A549 (cell line): ENCODE measurements around the gene TSHR. TPM values are rescaled to one million over a fixed set of nuclear protein-coding genes. Genes with fewer than 3 reads are reported as not detected.

Experiments used
- ATAC-seq, 2 experiments: fragments of 200-7000 bp in 1 of 2; fragments of >200 bp in 1 of 2; cut with Nextera tagmentation in 1 of 2; cut with Tn5 transposase in 1 of 2; 3 replicates each; pipeline versions ENCODE4 v1.8.0 to v1.9.1; 2018 to 2020; ENCODE audit warnings: mild to moderate bottlenecking in 1 of 2, moderate library complexity in 1 of 2
- CTCF ChIA-PET: fragments of 300-600 bp; sonication (Branson Sonifier 250); formaldehyde crosslinking; extraction: SDS; loops from one replicate; lab custom pipeline; 2021; ENCODE audit warnings: antibody characterized with exemption, inconsistent platforms; lab: Yijun Ruan, JAX
- POLR2A ChIA-PET: fragments of 350-600 bp; formaldehyde crosslinking; extraction: SDS; loops from one replicate; lab custom pipeline; 2021; ENCODE audit warnings: antibody characterized with exemption, inconsistent platforms; lab: Yijun Ruan, JAX
- DNase-seq, 2 experiments: peaks; one replicate each; pipeline versions ENCODE4 v3.0.0 to v3.0.0-alpha.2; 2011 to 2016; ENCODE audit warnings: low read depth in 1 of 2, low spot score in 1 of 2
- FAIRE-seq: peaks from 2 replicates; lab custom pipeline; 2011; peaks lifted over from hg19 to GRCh38; lab: Jason Lieb, UNC
- H3K27ac ChIP-seq, 2 experiments: fragments of >200 bp; sonication (Bioruptor Twin); formaldehyde crosslinking; 3 replicates each; pipeline ENCODE4 v1.5.1; 2016 to 2017
- H3K4me1 ChIP-seq: fragments of >200 bp; sonication (Bioruptor Twin); formaldehyde crosslinking; 3 replicates; pipeline ENCODE4 v1.6.1; 2016
- H3K4me2 ChIP-seq: fragments of >200 bp; sonication (Bioruptor Twin); formaldehyde crosslinking; 3 replicates; pipeline ENCODE4 v1.6.1; 2016
- H3K4me3 ChIP-seq: fragments of >200 bp; sonication (Bioruptor Twin); formaldehyde crosslinking; 3 replicates; pipeline ENCODE4 v1.5.1; 2016
- H3K9me3 ChIP-seq: fragments of >200 bp; sonication (Bioruptor Twin); formaldehyde crosslinking; 3 replicates; pipeline ENCODE4 v1.6.1; 2016
- CBX2 ChIP-seq: fragments of 200-600 bp; sonication (generic); IDR thresholded peaks from 2 replicates; pipeline ENCODE4 v1.6.1; 2016; ENCODE audit warnings: low read depth, mild to moderate bottlenecking, borderline replicate concordance
- CHD4 ChIP-seq: fragments of 200-600 bp; sonication (generic); IDR thresholded peaks from 2 replicates; pipeline ENCODE4 v1.6.1; 2016; ENCODE audit warnings: antibody characterized with exemption, mild to moderate bottlenecking, borderline replicate concordance
- EHF ChIP-seq: fragments of 250-450 bp; sonication (Bioruptor Pico); IDR thresholded peaks from 2 replicates; pipeline ENCODE4 v1.5.0; 2020; ENCODE audit warnings: mild to moderate bottlenecking
- FOSB ChIP-seq: fragments of 250-450 bp; sonication (Bioruptor Pico); IDR thresholded peaks from 2 replicates; pipeline ENCODE4 v1.5.0; 2020; ENCODE audit warnings: mild to moderate bottlenecking, moderate library complexity
- FOSL2 ChIP-seq, 2 experiments: fragments of 450-650 bp in 1 of 2; fragments of >200 bp in 1 of 2; sonication (Bioruptor Twin) in 1 of 2; formaldehyde crosslinking; IDR thresholded peaks; 2 replicates each; pipeline versions ENCODE4 v1.5.0 to v1.6.1; 2016 to 2020; ENCODE audit warnings: mild to moderate bottlenecking in 1 of 2, moderate library complexity in 1 of 2
- HOXB13 ChIP-seq: fragments of 250-450 bp; sonication (Bioruptor Pico); IDR thresholded peaks from 2 replicates; pipeline ENCODE4 v1.5.0; 2020; ENCODE audit warnings: low read depth, mild to moderate bottlenecking, moderate library complexity
- HOXB5 ChIP-seq: fragments of 250-450 bp; sonication (Bioruptor Pico); IDR thresholded peaks from 2 replicates; pipeline ENCODE4 v1.5.0; 2020; ENCODE audit warnings: mild to moderate bottlenecking, moderate library complexity
- JUNB ChIP-seq: fragments of >200 bp; sonication (Bioruptor Twin); formaldehyde crosslinking; IDR thresholded peaks from 2 replicates; pipeline ENCODE4 v1.6.1; 2016
- KDM1A ChIP-seq: fragments of 200-600 bp; sonication (generic); IDR thresholded peaks from 2 replicates; pipeline ENCODE4 v1.6.1; 2016; ENCODE audit warnings: low read depth, mild to moderate bottlenecking
- KDM5A ChIP-seq: fragments of 200-600 bp; sonication (generic); IDR thresholded peaks from 2 replicates; pipeline ENCODE4 v1.6.1; 2016; ENCODE audit warnings: antibody characterized with exemption, mild to moderate bottlenecking
- MAFK ChIP-seq: fragments of 450-650 bp; IDR thresholded peaks from 2 replicates; pipeline ENCODE4 v1.6.1; 2014; ENCODE audit not compliant: partially characterized antibody
- NFE2L2 ChIP-seq: fragments of 150-350 bp; conservative IDR thresholded peaks from 2 replicates; pipeline ENCODE4 v1.6.1; 2014; ENCODE audit warnings: low read length
- NR3C1 ChIP-seq: fragments of >200 bp; sonication (Bioruptor Twin); formaldehyde crosslinking; IDR thresholded peaks from 3 replicates; pipeline ENCODE4 v1.6.1; 2017
- PHF8 ChIP-seq: fragments of 200-600 bp; sonication (generic); IDR thresholded peaks from 2 replicates; pipeline ENCODE4 v1.6.1; 2016; ENCODE audit warnings: low read depth, mild to moderate bottlenecking, antibody characterized with exemption, moderate library complexity, borderline replicate concordance
- RAD21 ChIP-seq, 2 experiments: fragments of >200 bp in 1 of 2; sonication (Bioruptor Twin) in 1 of 2; formaldehyde crosslinking in 1 of 2; IDR thresholded peaks in 1 of 2; conservative IDR thresholded peaks in 1 of 2; 2 replicates in 1 of 2; 3 replicates in 1 of 2; pipeline ENCODE4 v1.6.1; 2012 to 2018; ENCODE audit warnings: inconsistent platforms in 1 of 2
- SMC3 ChIP-seq: fragments of >200 bp; sonication (Bioruptor Twin); formaldehyde crosslinking; IDR thresholded peaks from 3 replicates; pipeline ENCODE4 v1.6.1; 2018; ENCODE audit warnings: inconsistent platforms
- TP53 ChIP-seq: fragments of 250-450 bp; sonication (Bioruptor Pico); IDR thresholded peaks from 2 replicates; pipeline ENCODE4 v1.5.0; 2021; ENCODE audit warnings: mild to moderate bottlenecking, moderate library complexity
- ZC3H11A ChIP-seq: fragments of 450-650 bp; IDR thresholded peaks from 2 replicates; pipeline ENCODE4 v1.6.1; 2014; ENCODE audit warnings: antibody characterized with exemption, mild to moderate bottlenecking
- ZNF302 ChIP-seq: fragments of 250-450 bp; sonication (Bioruptor Pico); IDR thresholded peaks from 2 replicates; pipeline ENCODE4 v1.9.0; 2021; ENCODE audit warnings: inconsistent platforms, mild to moderate bottlenecking, moderate library complexity
- ZSCAN20 ChIP-seq: fragments of 250-450 bp; sonication (Bioruptor Pico); IDR thresholded peaks from 2 replicates; pipeline ENCODE4 v1.8.0; 2022; ENCODE audit warnings: mild to moderate bottlenecking, moderate library complexity
- WGBS: methylation state at CpG from one replicate; pipeline ENCODE4 v1.1.6; 2017; ENCODE audit errors: missing lambda C conversion rate; 5-methylcytosine and 5-hydroxymethylcytosine counted together
- polyA plus RNA-seq, 4 experiments: library from polyadenylated mRNA; depleted of rRNA in 3 of 4; stranded (reverse); fragments of >200 nt; fragmentation: RNase III in 1 of 4; extraction: RNeasy Plus Mini Kit Qiagen cat#74134 plus additional on column Dnase treatment in 1 of 4; gene quantifications; 2 replicates in 3 of 4; 3 replicates in 1 of 4; pipeline ENCODE4 v1.2.3, GENCODE V29; 2011 to 2017
- TF ChIP-seq, protein P1 (sequence below): fragments of >200 bp; sonication (Bioruptor Twin); formaldehyde crosslinking; IDR thresholded peaks from 3 replicates; pipeline ENCODE4 v1.6.1; 2016

The TSHR gene
- polyA plus RNA-seq, 2 of the 4 experiments (the other 2 are of a cell fraction): not detected

DNA sequence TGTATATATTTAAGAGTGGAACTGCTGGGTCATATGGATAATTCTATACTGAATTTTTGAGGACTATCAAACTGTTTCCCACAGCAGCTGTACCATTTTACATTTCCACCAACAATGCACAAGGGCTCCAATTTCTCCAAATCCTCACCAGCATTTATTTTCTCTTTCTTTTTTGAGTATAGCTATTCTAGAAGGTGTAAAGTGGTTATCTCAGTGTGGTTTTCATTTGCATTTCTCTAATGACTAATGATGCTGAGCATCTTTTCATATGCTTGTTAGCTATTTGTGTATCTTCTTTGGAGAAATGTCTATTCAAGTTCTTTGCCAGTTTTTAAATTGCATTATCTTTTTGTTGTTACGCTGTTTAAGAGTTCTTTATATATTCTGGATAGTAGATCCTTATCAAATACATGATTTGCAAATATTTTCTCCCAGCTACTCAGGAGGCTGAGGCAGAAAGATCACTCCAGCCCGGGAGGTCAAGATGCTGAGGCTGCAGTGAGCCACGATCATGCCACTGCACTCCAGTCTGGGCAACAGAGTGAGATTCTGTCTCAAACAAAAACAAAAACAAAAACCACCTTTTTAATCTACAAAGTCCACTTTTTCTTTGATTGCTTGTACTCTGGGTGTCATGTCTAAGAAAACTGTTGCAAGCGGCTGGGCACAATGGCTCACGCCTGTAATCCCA is 232.6 kb downstream of the TSHR start (continued):
- TF ChIP-seq EHF (CRISPR knock-in tag): no peak
- no peak for TF ChIP-seq RAD21 (conservative IDR thresholded peaks at IDR 0.05 in 1 of 2, IDR thresholded peaks at IDR 0.05 in 1 of 2)
- TF ChIP-seq CBX2: no peak
- TF ChIP-seq KDM1A: no peak
- TF ChIP-seq MAFK: no peak
- no peak for TF ChIP-seq ZNF302 (CRISPR knock-in tag)
- TF ChIP-seq, protein P1, sequence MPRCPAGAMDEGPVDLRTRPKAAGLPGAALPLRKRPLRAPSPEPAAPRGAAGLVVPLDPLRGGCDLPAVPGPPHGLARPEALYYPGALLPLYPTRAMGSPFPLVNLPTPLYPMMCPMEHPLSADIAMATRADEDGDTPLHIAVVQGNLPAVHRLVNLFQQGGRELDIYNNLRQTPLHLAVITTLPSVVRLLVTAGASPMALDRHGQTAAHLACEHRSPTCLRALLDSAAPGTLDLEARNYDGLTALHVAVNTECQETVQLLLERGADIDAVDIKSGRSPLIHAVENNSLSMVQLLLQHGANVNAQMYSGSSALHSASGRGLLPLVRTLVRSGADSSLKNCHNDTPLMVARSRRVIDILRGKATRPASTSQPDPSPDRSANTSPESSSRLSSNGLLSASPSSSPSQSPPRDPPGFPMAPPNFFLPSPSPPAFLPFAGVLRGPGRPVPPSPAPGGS: no peak

DNA sequence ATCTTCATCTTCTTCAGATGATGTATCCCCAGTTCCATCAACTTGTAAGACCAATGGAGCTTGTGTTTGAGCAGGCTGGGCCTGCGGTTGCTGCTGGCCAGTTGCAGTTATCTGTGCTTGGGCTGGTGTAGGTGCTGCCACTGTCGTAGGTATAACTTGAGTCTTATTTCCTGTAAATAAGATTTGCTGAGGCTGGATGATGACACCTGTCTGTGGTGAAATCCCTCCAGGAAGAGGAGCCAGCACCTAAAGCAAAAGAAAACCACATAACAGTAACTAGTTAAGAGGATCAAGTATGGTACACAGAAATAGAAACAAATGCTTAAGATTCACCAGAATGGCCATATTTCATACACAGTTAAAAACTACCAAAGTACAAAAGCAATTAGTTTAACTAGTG is 237.2 kb downstream of the TSHR start:
- WGBS: 97% methylated on average over 2 of the region's 2 CpGs
- no peaks in the 10 kb centered on the region for H3K9me3 ChIP-seq
- ATAC-seq (no peak), FAIRE-seq (no peak), DNase-seq (no peak)
- POLR2A ChIA-PET: interaction anchor here (1.0 kb wide), 1 partner anchor 13 kb away, joined by 3 read pairs; no protein-coding TSS in a partner anchor
- CTCF ChIA-PET: interaction anchor here (0.6 kb wide), 1 partner anchor 251 kb away, joined by 3 read pairs; the partner anchor contains the start of gene CEP128
- H3K4me1 ChIP-seq: no peaks in the 10 kb centered on the region
- no peak overlapping the region for H3K27ac ChIP-seq
- no peak overlapping the region for H3K4me2 ChIP-seq
- TF ChIP-seq FOSL2 (IDR thresholded peaks at IDR 0.05) (no peak), FOSL2 (CRISPR knock-in tag; IDR thresholded peaks at IDR 0.05) (no peak), NFE2L2 (no peak), ZC3H11A (no peak), SMC3 (no peak), ZSCAN20 (CRISPR knock-in tag) (no peak), FOSB (CRISPR knock-in tag) (no peak), HOXB13 (CRISPR knock-in tag) (no peak), HOXB5 (CRISPR knock-in tag) (no peak), JUNB (no peak), NR3C1 (no peak), CHD4 (no peak), TP53 (CRISPR knock-in tag) (no peak), PHF8 (no peak)
- H3K4me3 ChIP-seq: no peak overlapping the region

DNA sequence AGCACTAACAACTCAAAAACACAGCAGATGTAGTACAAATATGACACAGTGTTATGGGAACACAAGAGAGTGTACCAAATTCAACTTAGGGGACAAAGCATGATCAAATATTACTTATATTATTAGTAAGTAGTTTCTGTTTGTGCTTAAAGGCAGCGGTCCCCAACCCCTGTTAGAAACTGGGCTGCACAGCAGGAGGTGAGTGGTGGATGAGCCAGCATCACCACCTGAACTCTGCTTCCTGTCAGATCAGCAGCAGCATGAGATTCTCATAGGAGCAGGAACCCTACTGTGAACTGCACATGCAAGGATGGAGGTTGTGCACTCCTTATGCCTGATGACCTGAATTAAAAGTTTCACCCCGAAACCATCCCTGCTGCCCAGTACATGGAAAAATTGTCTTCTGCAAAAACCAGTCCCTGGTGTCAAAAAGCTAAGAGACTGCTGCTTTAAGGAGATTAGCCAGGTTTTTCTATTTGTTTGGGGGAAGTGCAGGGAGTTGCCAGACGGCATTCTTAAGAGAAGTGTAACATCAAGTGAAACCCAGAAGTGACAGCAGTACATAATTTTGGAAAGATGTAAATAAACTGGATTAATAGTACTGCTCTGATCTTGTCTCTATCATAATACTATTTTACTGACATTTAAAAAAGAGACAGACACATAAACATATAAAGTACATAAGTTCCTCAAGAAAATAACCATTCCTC is 238.7 kb downstream of the TSHR start:
- Histone ChIP-seq H3K4me1 (peaks cover 6% of the 10 kb centered on the region), H3K9me3 (no peaks in the 10 kb centered on the region), H3K4me2 (no peak overlapping the region), H3K4me3 (no peak overlapping the region), H3K27ac (no peak overlapping the region)
- no peak for TF ChIP-seq KDM5A
- WGBS: 83% methylated on average over 3 of the region's 3 CpGs
- POLR2A ChIA-PET: no interaction called here
- CTCF ChIA-PET: interaction anchor here (0.9 to 1.2 kb wide), 2 partner anchors 13 to 197 kb away, joined by 3 read pairs; no protein-coding TSS in a partner anchor
- no peak for DNase-seq
- no peak for ATAC-seq
- FAIRE-seq: no peak

Other genes starting within 250 kb of the TSHR start
- gene CEP128, start 13.9 kb upstream of the TSHR start, polyA plus RNA-seq (2011; rRNA removed): 5.7 and 7.0 TPM in 2 replicates
- gene CEP128, start 13.9 kb upstream of the TSHR start, polyA plus RNA-seq (2017; fragmentation: RNase III; extraction: RNeasy Plus Mini Kit Qiagen cat#74134 plus additional on column Dnase treatment): 5.6 to 5.8 TPM (median 5.8 TPM) in 3 replicates